NCI-H1436 (cell line): ENCODE data around the gene DNAJB5.
"Not testable (repeated sequence)": the region's sequence is repeated elsewhere in the genome, so short reads cannot be mapped to it uniquely, and the experiment has no call there.

Experiments
- DNase-seq: peaks from one replicate; lab custom pipeline; 2025; lab: John Stamatoyannopoulos, UW

The DNAJB5 gene

GRCh38 chr9:35000535-35001284 lies 11.2 kb downstream of the DNAJB5 start:
- no peak for DNase-seq

- no peak for DNase-seq
Measured at GRCh38 chr9:35001285-35001677, 11.7 kb downstream of the DNAJB5 start.

GRCh38 chr9:35001803-35002502 lies 12.4 kb downstream of the DNAJB5 start:
- no peak for DNase-seq

GRCh38 chr9:35002623-35003022 lies 13.1 kb downstream of the DNAJB5 start:
- DNase-seq, result no peak

- DNase-seq, result not testable (repeated sequence)
Measured at GRCh38 chr9:35004299-35004698, 14.8 kb downstream of the DNAJB5 start.

- no peak for DNase-seq
Measured at GRCh38 chr9:35010351-35010958, 20.9 kb downstream of the DNAJB5 start.

GRCh38 chr9:35014517-35014916 lies 25.0 kb downstream of the DNAJB5 start:
- DNase-seq, result no peak

GRCh38 chr9:35023443-35023842 lies 33.9 kb downstream of the DNAJB5 start:
- not testable (repeated sequence) for DNase-seq

- DNase-seq, result no peak
Measured at GRCh38 chr9:35026671-35027070, 37.1 kb downstream of the DNAJB5 start.

GRCh38 chr9:35027374-35027773 lies 37.8 kb downstream of the DNAJB5 start:
- DNase-seq, result no peak

- DNase-seq, result no peak
Measured at GRCh38 chr9:35027860-35028259, 38.3 kb downstream of the DNAJB5 start.

GRCh38 chr9:35028341-35028740 lies 38.8 kb downstream of the DNAJB5 start:
- DNase-seq, result no peak

- no peak for DNase-seq
Measured at GRCh38 chr9:35029241-35029640, 39.7 kb downstream of the DNAJB5 start.

- no peak for DNase-seq
Measured at GRCh38 chr9:35029852-35030251, 40.3 kb downstream of the DNAJB5 start.

- no peak for DNase-seq
Measured at GRCh38 chr9:35033101-35033500, 43.6 kb downstream of the DNAJB5 start.

- no peak for DNase-seq
Measured at GRCh38 chr9:35035851-35036701, 46.5 kb downstream of the DNAJB5 start.

GRCh38 chr9:35042081-35042604 lies 52.6 kb downstream of the DNAJB5 start:
- DNase-seq, result no peak

- DNase-seq, result no peak
Measured at GRCh38 chr9:35042891-35043545, 53.5 kb downstream of the DNAJB5 start.

- DNase-seq, result no peak
Measured at GRCh38 chr9:35044071-35044470, 54.5 kb downstream of the DNAJB5 start.
